Heart right ventricle (tissue), 16 donors: ENCODE results near the gene SYPL2. TPM values are rescaled to one million over a fixed set of nuclear protein-coding genes. Genes with fewer than 3 reads are reported as not detected.

ENCODE experiments used
- ATAC-seq, 8 donors: fragments of 200-7000 bp; cut with Tn5 transposase; one replicate each; pipeline ENCODE4 v1.9.1; 2020; ENCODE audit warnings: mild to moderate bottlenecking in 8 of 8, moderate library complexity in 8 of 8, moderate number of reproducible peaks in 1 of 8
- DNase-seq, 2 donors: peaks; one replicate each; pipeline ENCODE4 v3.0.0-alpha.2; 2020
- H3K27ac ChIP-seq, 10 donors: fragments of 200-600 bp; sonication (generic) in 2 of 10; one replicate each; pipeline versions ENCODE4 v1.5.0 to v1.8.0; 2020 to 2022; ENCODE audit warnings: mild to moderate bottlenecking in 3 of 10
- H3K27me3 ChIP-seq, 7 donors: fragments of 200-600 bp; one replicate each; pipeline ENCODE4 v1.8.0; 2021 to 2022; ENCODE audit warnings: mild to moderate bottlenecking in 2 of 7
- H3K36me3 ChIP-seq, 9 donors: fragments of 200-600 bp; sonication (generic) in 1 of 9; one replicate each; pipeline versions ENCODE4 v1.5.0 to v1.8.0; 2020 to 2022; ENCODE audit warnings: mild to moderate bottlenecking in 2 of 9
- H3K4me1 ChIP-seq, 9 donors: fragments of 200-600 bp; sonication (generic) in 1 of 9; one replicate each; pipeline versions ENCODE4 v1.5.0 to v1.8.0; 2020 to 2022; ENCODE audit warnings: mild to moderate bottlenecking in 4 of 9
- H3K4me3 ChIP-seq, 10 donors: fragments of 200-600 bp; sonication (generic) in 2 of 10; one replicate each; pipeline versions ENCODE4 v1.5.0 to v1.8.0; 2020 to 2022; ENCODE audit warnings: mild to moderate bottlenecking in 7 of 10, moderate library complexity in 2 of 10
- H3K9me3 ChIP-seq, 11 donors: fragments of 200-600 bp in 10 of 11; sonication (generic) in 2 of 11; one replicate each; pipeline versions ENCODE4 v1.5.0 to v1.8.0; 2013 to 2022; ENCODE audit warnings: mild to moderate bottlenecking in 2 of 11, control low read depth in 1 of 11, moderate library complexity in 1 of 11
- CTCF ChIP-seq, 9 donors: fragments of 200-600 bp; sonication (generic) in 2 of 9; IDR thresholded peaks; one replicate each; pipeline versions ENCODE4 v1.5.0 to v1.8.0; 2021 to 2022; ENCODE audit warnings: antibody characterized with exemption in 9 of 9, mild to moderate bottlenecking in 5 of 9, moderate library complexity in 1 of 9
- WGBS, 2 donors: extraction: QIAGEN DNeasy Blood & Tissue Kit; methylation state at CpG; one replicate each; pipeline ENCODE4 v1.1.7; 2013; ENCODE audit warnings: inconsistent platforms in 1 of 2; 5-methylcytosine and 5-hydroxymethylcytosine counted together
- intact Hi-C, 10 donors: fragments of 100-400 bp; cut with DNase I; formaldehyde crosslinking; loops; one replicate each; pipeline versions ENCODE4 v1.11.1 to v1.14.2; 2022
- polyA plus RNA-seq, 2 donors: library from polyadenylated mRNA; stranded (reverse); fragments of 200-250 nt; gene quantifications; one replicate each; pipeline ENCODE4 v1.2.3, GENCODE V29; 2013
- total RNA-seq, 10 donors: library from RNA; stranded (reverse); fragmentation: NEBNext Ultra II Directional in 3 of 10; extraction: Animal tissue kit (Norgen Biotek cat#: 25700) in 3 of 10; gene quantifications; one replicate each; pipeline versions ENCODE4 v1.2.1 to v1.2.4, GENCODE V29; 2021 to 2023
- donor health status: Arrhythmogenic right ventricular cardiomyopathy.
- donor health status: ischemic (EF 13 %, LVEDD 7.1; RV severe dilation, severe dysfunction).
- donor health status: healthy with polysubstance abuse.
- donor health status: DM: no; HTN: yes; CAD: no.
- donor health status: DM: no; HTN: no; CAD: no.
- donor health status: ischemic (EF 25% LVEDD 6.9; RV normal size, moderate dysfunction).
- donor health status: ischemic (EF 25% LVEDD 5.7; RV mildly dilated, moderate dysfunction).
- donor health status: healthy.
- donor health status: DM: yes; HTN: yes; CAD: no.
- donor health status: Ischemic cardiomyopathy.
- donor health status: ischemic (EF 35%, LVEDD 5.7; RV mildly dilated, moderate dysfunction).
- donor health status: nonischemic (EF 11% LVEDD 7.7; RV severe dilation, severe dysfunction).
- donor health status: DM: yes; HTN: yes; CAD: no.
- donor health status: PGD.
- donor health status: ischemic (EF 29% LVEDD 5.4; RV normal size, mild dysfunction).
- donor health status: nonischemic (EF 23%, LVEDD 6.1; RV moderate dilation, normal function).

The SYPL2 gene
- total and polyA plus RNA-seq, 12 donors, result 15.0 to 47.3 (median 26.8) TPM

GRCh38 chr1:109530457-109531087, 64.2 kb downstream of the SYPL2 start:
- intact Hi-C loops, result loop anchor here in 8 of 10 donors (2.0 to 10.0 kb wide), 7 partner anchors 34 to 268 kb away; partner anchors contain the start of genes PSMA5 (in 4 of the 8) and PSRC1 (in 1 of the 8)
- WGBS, 2 donors, result 59 to 66% methylated on average over 13 of the region's 13 CpGs
- H3K4me3 ChIP-seq, result no peak overlapping the region

GRCh38 chr1:109531380-109531779, 65.0 kb downstream of the SYPL2 start:
- H3K27ac ChIP-seq, result peak overlapping the region in 4 of 10 donors; percentile 3 to 17 (median 8)
- H3K4me1 ChIP-seq, result peaks cover 9 to 52% (median 30%) of the 10 kb centered on the region in 9 donors
- TF ChIP-seq CTCF (IDR thresholded peaks at IDR 0.05), result no peak
- H3K36me3 ChIP-seq, result no peaks in the 10 kb centered on the region
- DNase-seq (no peak), ATAC-seq (no peak)
- H3K9me3 ChIP-seq, result no peaks in the 10 kb centered on the region
- H3K4me3 ChIP-seq, result no peak overlapping the region
- WGBS, 2 donors, result 63 to 85% methylated on average over 4 of the region's 4 CpGs
- H3K27me3 ChIP-seq, result no peaks in the 10 kb centered on the region
- intact Hi-C loops, result loop anchor here in 8 of 10 donors (2.0 to 10.0 kb wide), 7 partner anchors 35 to 269 kb away; partner anchors contain the start of genes PSMA5 (in 4 of the 8) and PSRC1 (in 1 of the 8)

More at GRCh38 chr1:109530457-109531087, 64.2 kb downstream of the SYPL2 start:
- Histone ChIP-seq H3K27ac (peak overlapping the region in 5 of 10 donors; percentile 6 to 34 (median 12)), H3K36me3 (no peaks in the 10 kb centered on the region), H3K4me1 (peaks cover 9 to 44% (median 29%) of the 10 kb centered on the region in 9 donors), H3K9me3 (no peaks in the 10 kb centered on the region), H3K27me3 (no peaks in the 10 kb centered on the region)
- ATAC-seq (no peak), DNase-seq (no peak)
- no peak for TF ChIP-seq CTCF (IDR thresholded peaks at IDR 0.05)

Other genes starting within 250 kb of the SYPL2 start
- 10 to 100 TPM in 1 of 10 donors, 1 to 10 TPM in 9; 4.9 to 10.6 (median 6.3) TPM for gene CELSR2, start 217.0 kb upstream of the SYPL2 start, total RNA-seq
- 1 to 10 TPM in 1 of 2 donors, under 1 TPM in 1; 0.93 to 1.8 TPM for gene CELSR2, start 217.0 kb upstream of the SYPL2 start, polyA plus RNA-seq
- 1 to 10 TPM in 2 of 10 donors, under 1 TPM in 8; 0.34 to 2.4 (median 0.59) TPM for gene PSRC1, start 183.4 kb upstream of the SYPL2 start, total RNA-seq
- 1 to 10 TPM; 2.3 to 2.9 TPM for gene PSRC1, start 183.4 kb upstream of the SYPL2 start, polyA plus RNA-seq
- gene MYBPHL, start 159.5 kb upstream of the SYPL2 start, total RNA-seq, result 1 to 10 TPM in 2 of 10 donors, under 1 TPM in 8; 0.23 to 2.7 (median 0.53) TPM
- under 1 TPM in 1 of 2 donors, not detected in 1; 0.30 TPM for gene MYBPHL, start 159.5 kb upstream of the SYPL2 start, polyA plus RNA-seq
- gene SORT1, start 68.6 kb upstream of the SYPL2 start, total RNA-seq, result 100 to 1,000 TPM; 105 to 235 (median 132) TPM
- gene SORT1, start 68.6 kb upstream of the SYPL2 start, polyA plus RNA-seq, result 10 to 100 TPM; 32.8 to 64.1 TPM
- gene PSMA5, start 40.1 kb upstream of the SYPL2 start, total RNA-seq, result 10 to 100 TPM; 51.2 to 65.6 (median 59.2) TPM
- gene PSMA5, start 40.1 kb upstream of the SYPL2 start, polyA plus RNA-seq, result 10 to 100 TPM; 22.7 to 94.6 TPM
- gene ATXN7L2, start 17.4 kb downstream of the SYPL2 start, total RNA-seq, result 1 to 10 TPM; 1.8 to 3.0 (median 2.5) TPM
- gene ATXN7L2, start 17.4 kb downstream of the SYPL2 start, polyA plus RNA-seq, result 10 to 100 TPM in 1 of 2 donors, 1 to 10 TPM in 1; 3.2 to 11.4 TPM
- gene CYB561D1, start 27.5 kb downstream of the SYPL2 start, total RNA-seq, result 1 to 10 TPM; 3.3 to 7.6 (median 4.5) TPM
- gene CYB561D1, start 27.5 kb downstream of the SYPL2 start, polyA plus RNA-seq, result 1 to 10 TPM; 3.0 to 3.6 TPM
- gene AMIGO1, start 43.2 kb downstream of the SYPL2 start, total RNA-seq, result 10 to 100 TPM; 11.9 to 16.6 (median 14.7) TPM
- gene AMIGO1, start 43.2 kb downstream of the SYPL2 start, polyA plus RNA-seq, result 1 to 10 TPM; 2.8 to 4.0 TPM
- gene GPR61, start 73.3 kb downstream of the SYPL2 start, total RNA-seq, result 1 to 10 TPM in 1 of 10 donors, under 1 TPM in 7, not detected in 2; 0.11 to 1.0 (median 0.31) TPM
- gene GPR61, start 73.3 kb downstream of the SYPL2 start, polyA plus RNA-seq, result not detected
- gene GNAI3, start 82.1 kb downstream of the SYPL2 start, total RNA-seq, result 1 to 10 TPM; 2.1 to 3.6 (median 2.8) TPM
- gene GNAI3, start 82.1 kb downstream of the SYPL2 start, polyA plus RNA-seq, result 1 to 10 TPM; 1.6 to 2.2 TPM
- gene GNAT2, start 153.1 kb downstream of the SYPL2 start, total RNA-seq, result not detected
- gene GNAT2, start 153.1 kb downstream of the SYPL2 start, polyA plus RNA-seq, result under 1 TPM in 1 of 2 donors, not detected in 1; 0.04 TPM
- gene AMPD2, start 153.3 kb downstream of the SYPL2 start, total RNA-seq, result 10 to 100 TPM in 7 of 10 donors, 1 to 10 TPM in 3; 6.4 to 18.2 (median 11.5) TPM
- 10 to 100 TPM; 12.3 to 15.2 TPM for gene AMPD2, start 153.3 kb downstream of the SYPL2 start, polyA plus RNA-seq
- gene GSTM4, start 189.6 kb downstream of the SYPL2 start, total RNA-seq, result 10 to 100 TPM; 29.9 to 62.1 (median 43.5) TPM
- 10 to 100 TPM; 22.8 to 41.3 TPM for gene GSTM4, start 189.6 kb downstream of the SYPL2 start, polyA plus RNA-seq
- 10 to 100 TPM; 56.9 to 93.3 (median 68.1) TPM for gene GSTM2, start 201.5 kb downstream of the SYPL2 start, total RNA-seq
- gene GSTM2, start 201.5 kb downstream of the SYPL2 start, polyA plus RNA-seq, result 100 to 1,000 TPM in 1 of 2 donors, 10 to 100 TPM in 1; 23.1 to 113 TPM
- 10 to 100 TPM in 6 of 10 donors, not detected in 4; 28.7 to 57.7 (median 36.9) TPM for gene GSTM1, start 221.3 kb downstream of the SYPL2 start, total RNA-seq
- gene GSTM1, start 221.3 kb downstream of the SYPL2 start, polyA plus RNA-seq, result 10 to 100 TPM in 1 of 2 donors, under 1 TPM in 1; 0.19 to 39.6 TPM
- gene GSTM5, start 245.7 kb downstream of the SYPL2 start, total RNA-seq, result 1 to 10 TPM in 9 of 10 donors, under 1 TPM in 1; 0.93 to 3.2 (median 2.0) TPM
- gene GSTM5, start 245.7 kb downstream of the SYPL2 start, polyA plus RNA-seq, result 1 to 10 TPM in 1 of 2 donors, under 1 TPM in 1; 0.86 to 2.9 TPM